Measurements from ENCODE around the gene MT1H.
"Not testable (repeated sequence)": the region's sequence is repeated elsewhere in the genome, so short reads cannot be mapped to it uniquely, and the experiment has no call there.

Gene MT1H

GRCh38 chr16:56665286-56666261 lies 4.0 kb upstream of the MT1H start:
- DNase-seq (ENCODE audit: low spot score), result not testable (repeated sequence)

DNA sequence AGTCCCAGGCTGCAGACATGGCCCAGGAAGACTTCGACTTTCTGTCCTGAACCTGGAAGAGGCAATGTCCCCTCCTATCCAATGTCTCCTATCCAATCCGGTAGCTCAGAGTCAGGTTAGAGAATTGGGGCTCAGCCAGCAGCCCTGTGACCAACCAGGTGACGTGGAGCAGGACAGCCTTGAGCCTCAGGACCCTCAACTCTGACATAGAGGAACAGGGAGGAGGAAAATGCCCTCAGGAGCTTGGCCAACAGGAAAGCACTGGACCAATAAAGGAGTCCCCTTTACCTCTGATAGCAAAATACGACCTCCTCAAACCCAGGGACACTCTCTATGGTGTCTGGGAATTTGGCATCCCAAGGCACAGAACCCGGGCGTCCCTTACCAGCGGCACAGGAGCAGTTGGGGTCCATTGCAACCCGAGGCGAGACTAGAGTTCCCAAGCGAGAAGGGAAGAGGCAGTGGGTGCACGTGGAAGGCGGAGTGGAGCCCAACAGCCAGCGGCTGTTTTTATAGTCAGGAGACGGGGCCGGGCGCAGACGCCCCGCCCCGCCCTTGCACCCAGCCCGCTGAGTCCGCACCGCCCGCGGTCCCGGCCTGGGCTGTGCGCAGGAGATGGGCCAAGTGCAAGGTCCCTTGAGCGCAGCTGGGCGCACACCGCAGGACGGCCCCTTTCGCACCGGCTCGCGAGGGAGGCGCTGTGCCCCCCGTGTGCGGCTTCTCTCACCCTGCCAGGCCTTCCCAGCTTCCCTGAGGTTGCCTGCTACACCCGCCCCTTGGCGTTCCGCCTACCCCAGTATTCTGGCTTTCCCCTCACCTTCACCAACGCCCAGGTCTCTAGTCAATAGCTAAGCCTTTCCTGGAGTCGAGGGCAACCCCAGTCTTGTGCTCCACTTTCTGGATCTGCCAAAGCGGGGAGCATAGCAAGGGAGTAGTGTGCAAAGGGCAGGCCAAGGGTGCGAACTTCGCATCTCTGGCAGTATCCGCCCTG lies 1.7 kb upstream of the MT1H start, which contains the start of gene MT1G:
TSS of gene MT1G (minus strand) at position 485 of the 991 bp plus-strand sequence. CDS start at position 413, 72 bp downstream.
- no peak for DNase-seq (ENCODE audit: low spot score)

GRCh38 chr16:56669840-56670619 lies 416 bp downstream of the MT1H start:
- no peak for DNase-seq (ENCODE audit: low spot score)

GRCh38 chr16:56670620-56670934 lies 963 bp downstream of the MT1H start:
- no peak for DNase-seq (ENCODE audit: low spot score)

GRCh38 chr16:56671691-56672090 lies 2.1 kb downstream of the MT1H start:
- DNase-seq (ENCODE audit: low spot score), result not testable (repeated sequence)

DNA sequence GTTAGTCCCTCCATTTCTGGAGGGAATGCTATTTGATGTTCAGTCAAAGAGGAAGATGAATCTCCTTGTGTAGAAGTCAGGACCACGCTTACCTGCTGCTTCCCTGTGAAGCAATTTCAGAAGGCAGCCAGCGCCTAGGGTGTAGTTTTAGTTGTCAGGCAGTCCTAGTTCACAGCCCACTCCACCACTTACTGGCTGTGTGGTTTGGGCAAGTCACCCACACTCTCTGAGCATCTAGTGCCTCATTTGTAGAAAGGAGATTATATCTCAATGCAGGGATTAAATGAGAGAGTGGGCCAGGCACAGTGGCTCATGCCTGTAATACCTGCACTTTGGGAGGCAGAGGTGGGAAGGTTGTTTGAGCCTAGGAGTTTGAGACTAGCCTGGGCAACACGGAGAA lies 2.6 kb downstream of the MT1H start:
- DNase-seq (ENCODE audit: low spot score), result not testable (repeated sequence)

DNA sequence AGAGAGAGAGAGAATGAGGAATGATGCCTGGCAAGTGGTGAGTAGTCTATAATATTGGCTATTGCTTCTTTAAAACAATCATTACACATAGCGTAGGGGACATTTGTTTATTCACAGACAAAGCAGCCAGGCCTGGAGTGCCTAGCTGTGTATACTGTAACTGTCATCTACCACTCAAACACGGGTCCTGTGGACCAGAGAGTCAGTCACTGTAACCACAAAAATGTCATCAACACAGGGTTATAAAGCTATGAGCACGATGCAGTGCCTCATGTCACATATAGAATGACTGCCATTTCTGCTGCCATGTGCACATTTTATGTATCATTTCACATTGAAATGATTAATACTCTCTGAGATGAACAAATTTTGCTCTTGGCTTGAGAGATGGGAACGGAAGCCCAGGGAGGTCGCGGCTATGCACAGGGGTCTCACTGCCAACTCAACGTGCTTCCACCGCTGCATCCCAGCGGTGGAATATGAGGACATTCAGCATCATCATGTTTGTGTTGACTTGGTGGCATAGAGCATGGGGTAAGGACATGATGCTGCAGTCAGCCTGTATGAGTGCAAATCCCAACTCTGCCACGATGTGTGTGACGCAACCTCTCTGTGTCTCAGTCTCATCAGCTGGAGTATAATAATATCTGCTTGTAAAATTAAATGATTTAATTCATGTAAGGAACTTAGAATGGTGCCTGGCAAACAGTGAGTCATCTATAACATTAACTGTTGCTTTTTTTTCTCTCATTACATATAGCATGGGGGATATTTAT lies 3.3 kb downstream of the MT1H start:
- DNase-seq (ENCODE audit: low spot score), result no peak

DNA sequence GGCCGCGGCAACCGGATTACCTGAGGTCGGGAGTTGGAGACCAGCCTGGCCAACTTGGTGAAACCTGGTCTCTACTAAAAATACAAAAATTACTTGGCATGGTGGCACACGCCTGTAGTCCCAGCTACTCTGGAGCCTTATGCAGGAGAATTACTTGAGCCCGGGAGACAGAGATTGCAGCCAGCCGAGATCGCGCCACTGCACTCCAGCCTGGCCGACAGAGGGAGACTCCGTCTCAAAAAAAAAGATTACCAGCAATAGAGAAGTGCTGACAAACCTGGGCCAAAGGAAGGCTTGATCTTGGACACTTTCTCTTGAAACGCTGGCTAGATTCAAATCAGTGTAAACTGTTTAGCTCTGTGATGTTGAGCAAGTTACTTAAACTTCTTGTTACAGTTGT lies 4.3 kb downstream of the MT1H start:
- no peak for DNase-seq (ENCODE audit: low spot score)

- DNase-seq (ENCODE audit: low spot score), result not testable (repeated sequence)
Observed at GRCh38 chr16:56674570-56674969, 5.0 kb downstream of the MT1H start.

GRCh38 chr16:56675685-56676210 lies 6.1 kb downstream of the MT1H start:
- no peak for DNase-seq (ENCODE audit: low spot score)

GRCh38 chr16:56677474-56677873 lies 7.9 kb downstream of the MT1H start:
- DNase-seq (ENCODE audit: low spot score), result no peak

DNA sequence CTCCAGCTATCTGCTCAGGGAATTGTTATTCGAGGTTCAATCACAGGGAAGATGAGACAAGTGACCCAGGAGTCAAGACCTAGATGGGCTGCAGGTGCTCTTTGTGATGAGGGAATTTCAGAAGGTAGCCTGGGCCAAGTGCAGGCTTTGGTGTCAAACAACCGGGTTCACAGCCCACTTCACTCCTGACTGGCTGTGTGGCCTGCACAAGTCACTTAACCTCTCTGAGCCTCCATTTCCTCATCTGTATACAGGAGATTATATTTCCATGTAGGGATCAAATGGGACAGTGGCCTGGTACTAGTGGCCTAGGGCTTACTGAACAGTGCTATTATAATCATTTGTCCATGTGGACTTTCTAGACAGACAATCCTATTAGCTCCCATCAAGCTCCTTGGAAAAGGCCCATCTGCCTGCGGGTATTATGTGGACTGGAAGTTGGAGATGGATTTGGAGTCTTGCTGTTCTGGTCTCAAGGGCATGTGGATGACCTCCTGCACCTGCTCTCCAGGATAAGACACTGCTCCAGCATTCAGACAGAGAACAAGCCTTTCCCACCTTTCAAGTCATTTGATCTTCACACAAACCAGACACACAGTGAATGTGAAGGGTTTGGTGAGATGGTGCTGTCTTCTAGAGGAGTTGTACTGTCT lies 9.6 kb downstream of the MT1H start:
- no peak for DNase-seq (ENCODE audit: low spot score)

DNA sequence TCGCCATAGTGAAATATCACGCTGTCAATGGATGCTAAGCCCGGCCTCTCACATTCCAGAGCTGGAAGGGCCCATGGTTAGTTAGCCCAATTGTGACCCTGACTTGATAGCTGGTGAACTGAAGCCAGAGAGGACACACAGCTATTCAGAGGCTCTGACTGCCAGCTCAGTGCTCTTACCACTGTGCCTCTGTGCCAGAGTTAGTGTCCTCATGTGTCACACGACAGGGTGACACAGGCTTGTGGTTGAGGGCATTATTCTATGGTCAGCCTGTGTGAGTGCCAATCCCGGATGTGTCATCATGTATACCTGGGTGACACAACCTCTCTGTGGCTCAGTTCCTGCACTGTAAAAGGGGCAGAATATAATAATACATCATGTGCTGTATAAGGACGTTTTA lies 10.2 kb downstream of the MT1H start:
- no peak for DNase-seq (ENCODE audit: low spot score)

DNA sequence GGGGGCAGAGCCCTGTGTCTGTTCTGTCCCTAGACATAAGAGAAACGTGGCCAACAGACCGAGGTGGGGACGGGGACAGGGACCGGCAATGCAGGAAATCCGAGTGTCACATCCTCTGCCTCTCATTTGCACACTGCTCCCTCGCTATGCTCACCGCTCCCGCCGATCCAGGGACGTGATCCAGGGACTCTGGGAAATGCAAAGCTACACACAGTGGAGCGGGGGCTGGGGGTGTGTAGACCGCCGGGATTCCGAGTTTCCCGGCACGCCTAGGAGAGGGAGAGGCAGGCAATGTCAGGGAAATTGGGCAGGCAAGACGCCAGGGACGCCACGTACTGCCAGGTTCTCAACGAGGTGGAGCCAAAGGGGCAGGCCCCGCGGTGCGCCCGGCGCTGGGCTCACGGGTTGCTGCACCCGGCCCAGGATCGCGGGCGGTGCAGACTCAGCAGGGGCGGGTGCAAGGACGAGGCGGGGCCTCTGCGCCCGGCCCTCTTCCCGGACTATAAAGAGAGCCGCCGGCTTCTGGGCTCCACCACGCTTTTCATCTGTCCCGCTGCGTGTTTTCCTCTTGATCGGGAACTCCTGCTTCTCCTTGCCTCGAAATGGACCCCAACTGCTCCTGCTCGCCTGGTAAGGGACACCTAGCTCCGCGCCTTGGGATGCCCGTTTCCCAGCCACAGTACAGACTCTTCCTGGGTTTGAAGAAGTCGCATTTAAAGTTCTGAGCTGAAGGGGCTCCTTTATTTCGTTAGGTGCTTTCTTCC lies 12.5 kb downstream of the MT1H start, which contains the start of gene MT1X:
TSS of gene MT1X (plus strand) at position 532 of the 764 bp plus-strand sequence. CDS start at position 603, 71 bp downstream.
- DNase-seq (ENCODE audit: low spot score), result peak; percentile 94

- DNase-seq (ENCODE audit: low spot score), result no peak
Observed at GRCh38 chr16:56682703-56683397, 13.2 kb downstream of the MT1H start.

- no peak for DNase-seq (ENCODE audit: low spot score)
Observed at GRCh38 chr16:56683424-56684172, 14.0 kb downstream of the MT1H start.

- DNase-seq (ENCODE audit: low spot score), result no peak
Observed at GRCh38 chr16:56684256-56684925, 14.8 kb downstream of the MT1H start.

Data from AG08395 (cell line).